GM12878 (cell line): ENCODE results near the gene LY6G6D. TPM values are rescaled to one million over a fixed set of nuclear protein-coding genes. Genes with fewer than 3 reads are reported as not detected.
A peak's percentile ranks its signal among the peaks of the same experiment; 100 is the strongest.

Experiments
- BCL11A ChIP-seq: IDR thresholded peaks from 2 replicates; pipeline ENCODE4 v1.6.1; 2011; ENCODE audit warnings: low read depth, low read length
- CREM ChIP-seq: IDR thresholded peaks from 2 replicates; pipeline ENCODE4 v1.6.1; 2014; ENCODE audit warnings: antibody characterized with exemption, low read depth
- DPF2 ChIP-seq: fragments of 450-650 bp; IDR thresholded peaks from 2 replicates; pipeline ENCODE4 v1.6.1; 2017; ENCODE audit warnings: mild to moderate bottlenecking
- HDAC2 ChIP-seq: fragments of 200-600 bp; sonication (generic); IDR thresholded peaks from 2 replicates; pipeline ENCODE4 v1.6.1; 2017
- IKZF1 ChIP-seq: fragments of 450-650 bp; conservative IDR thresholded peaks from 2 replicates; pipeline ENCODE4 v1.6.1; 2017; ENCODE audit warnings: antibody characterized with exemption, mild to moderate bottlenecking
- LARP7 ChIP-seq: fragments of 450-650 bp; IDR thresholded peaks from 2 replicates; pipeline ENCODE4 v1.6.1; 2017; ENCODE audit warnings: mild to moderate bottlenecking
- MEF2B ChIP-seq: fragments of 450-650 bp; IDR thresholded peaks from 2 replicates; pipeline ENCODE4 v1.6.1; 2018; ENCODE audit warnings: mild to moderate bottlenecking, moderate library complexity; ENCODE audit not compliant: partially characterized antibody, poor library complexity, severe bottlenecking
- NR2F1 ChIP-seq: fragments of 450-650 bp; conservative IDR thresholded peaks from 2 replicates; pipeline ENCODE4 v1.6.1; 2017; ENCODE audit warnings: mild to moderate bottlenecking
- POLR2A ChIP-seq: IDR thresholded peaks from 2 replicates; pipeline ENCODE4 v1.6.1; 2011; ENCODE audit warnings: low read depth, mild to moderate bottlenecking, low read length
- SMAD5 ChIP-seq: IDR thresholded peaks from 2 replicates; pipeline ENCODE4 v1.6.1; 2016; ENCODE audit warnings: antibody characterized with exemption, low read depth
- SMC3 ChIP-seq: IDR thresholded peaks from 2 replicates; pipeline ENCODE4 v1.6.1; 2011; ENCODE audit warnings: low read length, improper control_type of control experiment, borderline replicate concordance
- TCF12 ChIP-seq: IDR thresholded peaks from 2 replicates; pipeline ENCODE4 v1.6.1; 2011; ENCODE audit warnings: low read depth, mild to moderate bottlenecking, low read length
- YBX1 ChIP-seq: fragments of 450-650 bp; IDR thresholded peaks from 2 replicates; pipeline ENCODE4 v1.6.1; 2016; ENCODE audit warnings: antibody characterized with exemption
- ZNF207 ChIP-seq: fragments of 450-650 bp; IDR thresholded peaks from 2 replicates; pipeline ENCODE4 v1.6.1; 2014; ENCODE audit warnings: antibody characterized with exemption, mild to moderate bottlenecking, borderline replicate concordance
- ZNF24 ChIP-seq: fragments of 450-650 bp; IDR thresholded peaks from 2 replicates; pipeline ENCODE4 v1.6.1; 2017; ENCODE audit warnings: antibody characterized with exemption, mild to moderate bottlenecking
- ZNF384 ChIP-seq: IDR thresholded peaks from 2 replicates; pipeline ENCODE4 v1.6.1; 2012; ENCODE audit warnings: low read depth, mild to moderate bottlenecking, low read length, improper control_type of control experiment, borderline replicate concordance
- polyA plus RNA-seq, 11 experiments: library from polyadenylated mRNA; depleted of rRNA in 4 of 11; unstranded in 6 of 11; stranded (reverse) in 5 of 11; fragments of >200 nt; fragmentation: Nextera tagmentation in 4 of 11; fragmentation: Illumina TruSeq in 1 of 11; extraction: Ambion mirVana in 4 of 11; extraction: Trizol in 1 of 11; gene quantifications; 1 replicate in 1 of 11; 2 replicates in 10 of 11; pipeline versions ENCODE4 v1.2.1 to v1.2.3, GENCODE V29; 2011 to 2016; ENCODE audit warnings: inconsistent platforms in 2 of 11, missing spikeins in 2 of 11, low read depth in 1 of 11
- total RNA-seq, 4 experiments: library from RNA; depleted of rRNA in 3 of 4; stranded (reverse); fragments of >200 nt in 3 of 4; fragmentation: Illumina TruSeq in 1 of 4; extraction: Trizol in 1 of 4; gene quantifications; 2 replicates each; pipeline versions ENCODE4 v1.2.1 to v1.2.3, GENCODE V29; 2013 to 2021
- TF ChIP-seq, protein P1 (sequence below): IDR thresholded peaks from 2 replicates; pipeline ENCODE4 v1.6.1; 2012; ENCODE audit warnings: improper control_type of control experiment, low read depth, low read length; ENCODE audit not compliant: insufficient replicate concordance
- TF ChIP-seq, protein P2 (sequence below): IDR thresholded peaks from 2 replicates; pipeline ENCODE4 v1.6.1; 2011; ENCODE audit warnings: mild to moderate bottlenecking, low read depth, low read length, moderate library complexity; ENCODE audit not compliant: insufficient replicate concordance
- TF ChIP-seq, protein P3 (sequence below): fragments of 450-650 bp; IDR thresholded peaks from 2 replicates; pipeline ENCODE4 v1.6.1; 2016; ENCODE audit warnings: mild to moderate bottlenecking
- TF ChIP-seq, protein P4 (sequence below): fragments of 450-650 bp; IDR thresholded peaks from 2 replicates; pipeline ENCODE4 v1.6.1; 2017; ENCODE audit warnings: low read depth, mild to moderate bottlenecking, moderate library complexity
- TF ChIP-seq, protein P5 (sequence below): fragments of 450-650 bp; IDR thresholded peaks from 2 replicates; pipeline ENCODE4 v1.6.1; 2014; ENCODE audit warnings: mild to moderate bottlenecking

Gene LY6G6D
- total and polyA plus RNA-seq, 10 of the 15 experiments (the other 5 are each of a cell fraction or from before 2014, with no cell fraction given): not detected

DNA sequence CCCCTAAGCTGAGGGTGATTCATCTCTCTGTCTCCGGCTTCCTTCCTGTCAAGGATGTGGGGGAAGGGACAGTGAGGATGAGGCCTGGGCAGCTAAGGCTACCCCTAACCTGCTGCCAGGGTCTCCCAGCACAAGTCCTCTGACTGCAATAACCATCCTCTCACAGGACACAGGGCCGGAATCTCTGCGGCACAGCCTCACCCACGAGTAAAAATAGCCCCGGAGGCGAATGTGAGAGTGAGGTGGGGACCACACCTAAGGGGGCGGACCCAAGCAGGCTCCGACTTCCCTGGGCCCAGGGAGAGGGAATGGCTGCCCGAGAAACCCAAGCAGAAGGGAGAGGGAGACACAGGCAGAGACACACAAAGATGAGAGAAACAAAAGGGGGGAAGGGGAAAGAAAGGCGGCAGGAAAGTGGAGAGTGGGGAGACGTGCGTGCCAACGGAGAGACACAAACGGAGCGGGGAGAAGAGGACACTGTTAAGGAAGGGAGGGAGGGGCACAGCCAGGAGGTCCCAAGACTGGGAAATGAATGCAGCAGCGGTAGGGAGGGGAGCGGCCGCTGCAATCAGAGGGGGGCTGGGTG lies 19.8 kb downstream of the LY6G6D start (continued):
- TF ChIP-seq, protein P1, sequence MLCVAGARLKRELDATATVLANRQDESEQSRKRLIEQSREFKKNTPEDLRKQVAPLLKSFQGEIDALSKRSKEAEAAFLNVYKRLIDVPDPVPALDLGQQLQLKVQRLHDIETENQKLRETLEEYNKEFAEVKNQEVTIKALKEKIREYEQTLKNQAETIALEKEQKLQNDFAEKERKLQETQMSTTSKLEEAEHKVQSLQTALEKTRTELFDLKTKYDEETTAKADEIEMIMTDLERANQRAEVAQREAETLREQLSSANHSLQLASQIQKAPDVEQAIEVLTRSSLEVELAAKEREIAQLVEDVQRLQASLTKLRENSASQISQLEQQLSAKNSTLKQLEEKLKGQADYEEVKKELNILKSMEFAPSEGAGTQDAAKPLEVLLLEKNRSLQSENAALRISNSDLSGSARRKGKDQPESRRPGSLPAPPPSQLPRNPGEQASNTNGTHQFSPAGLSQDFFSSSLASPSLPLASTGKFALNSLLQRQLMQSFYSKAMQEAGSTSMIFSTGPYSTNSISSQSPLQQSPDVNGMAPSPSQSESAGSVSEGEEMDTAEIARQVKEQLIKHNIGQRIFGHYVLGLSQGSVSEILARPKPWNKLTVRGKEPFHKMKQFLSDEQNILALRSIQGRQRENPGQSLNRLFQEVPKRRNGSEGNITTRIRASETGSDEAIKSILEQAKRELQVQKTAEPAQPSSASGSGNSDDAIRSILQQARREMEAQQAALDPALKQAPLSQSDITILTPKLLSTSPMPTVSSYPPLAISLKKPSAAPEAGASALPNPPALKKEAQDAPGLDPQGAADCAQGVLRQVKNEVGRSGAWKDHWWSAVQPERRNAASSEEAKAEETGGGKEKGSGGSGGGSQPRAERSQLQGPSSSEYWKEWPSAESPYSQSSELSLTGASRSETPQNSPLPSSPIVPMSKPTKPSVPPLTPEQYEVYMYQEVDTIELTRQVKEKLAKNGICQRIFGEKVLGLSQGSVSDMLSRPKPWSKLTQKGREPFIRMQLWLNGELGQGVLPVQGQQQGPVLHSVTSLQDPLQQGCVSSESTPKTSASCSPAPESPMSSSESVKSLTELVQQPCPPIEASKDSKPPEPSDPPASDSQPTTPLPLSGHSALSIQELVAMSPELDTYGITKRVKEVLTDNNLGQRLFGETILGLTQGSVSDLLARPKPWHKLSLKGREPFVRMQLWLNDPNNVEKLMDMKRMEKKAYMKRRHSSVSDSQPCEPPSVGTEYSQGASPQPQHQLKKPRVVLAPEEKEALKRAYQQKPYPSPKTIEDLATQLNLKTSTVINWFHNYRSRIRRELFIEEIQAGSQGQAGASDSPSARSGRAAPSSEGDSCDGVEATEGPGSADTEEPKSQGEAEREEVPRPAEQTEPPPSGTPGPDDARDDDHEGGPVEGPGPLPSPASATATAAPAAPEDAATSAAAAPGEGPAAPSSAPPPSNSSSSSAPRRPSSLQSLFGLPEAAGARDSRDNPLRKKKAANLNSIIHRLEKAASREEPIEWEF: no peak
- no peak for TF ChIP-seq ZNF384
- no peak for TF ChIP-seq ZNF24
- peak; percentile 81; the same call in 1 of the 2 replicates for TF ChIP-seq BCL11A
- TF ChIP-seq POLR2A: peak; percentile 73
- no peak for TF ChIP-seq SMAD5
- TF ChIP-seq HDAC2: no peak
- TF ChIP-seq, protein P2, sequence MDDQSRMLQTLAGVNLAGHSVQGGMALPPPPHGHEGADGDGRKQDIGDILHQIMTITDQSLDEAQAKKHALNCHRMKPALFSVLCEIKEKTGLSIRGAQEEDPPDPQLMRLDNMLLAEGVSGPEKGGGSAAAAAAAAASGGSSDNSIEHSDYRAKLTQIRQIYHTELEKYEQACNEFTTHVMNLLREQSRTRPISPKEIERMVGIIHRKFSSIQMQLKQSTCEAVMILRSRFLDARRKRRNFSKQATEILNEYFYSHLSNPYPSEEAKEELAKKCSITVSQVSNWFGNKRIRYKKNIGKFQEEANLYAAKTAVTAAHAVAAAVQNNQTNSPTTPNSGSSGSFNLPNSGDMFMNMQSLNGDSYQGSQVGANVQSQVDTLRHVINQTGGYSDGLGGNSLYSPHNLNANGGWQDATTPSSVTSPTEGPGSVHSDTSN: peak; percentile 84
- no peak for TF ChIP-seq YBX1
- TF ChIP-seq, protein P3, sequence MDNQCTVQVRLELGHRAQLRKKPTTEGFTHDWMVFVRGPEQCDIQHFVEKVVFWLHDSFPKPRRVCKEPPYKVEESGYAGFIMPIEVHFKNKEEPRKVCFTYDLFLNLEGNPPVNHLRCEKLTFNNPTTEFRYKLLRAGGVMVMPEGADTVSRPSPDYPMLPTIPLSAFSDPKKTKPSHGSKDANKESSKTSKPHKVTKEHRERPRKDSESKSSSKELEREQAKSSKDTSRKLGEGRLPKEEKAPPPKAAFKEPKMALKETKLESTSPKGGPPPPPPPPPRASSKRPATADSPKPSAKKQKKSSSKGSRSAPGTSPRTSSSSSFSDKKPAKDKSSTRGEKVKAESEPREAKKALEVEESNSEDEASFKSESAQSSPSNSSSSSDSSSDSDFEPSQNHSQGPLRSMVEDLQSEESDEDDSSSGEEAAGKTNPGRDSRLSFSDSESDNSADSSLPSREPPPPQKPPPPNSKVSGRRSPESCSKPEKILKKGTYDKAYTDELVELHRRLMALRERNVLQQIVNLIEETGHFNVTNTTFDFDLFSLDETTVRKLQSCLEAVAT: peak; percentile 60; the same call in 1 of the 2 replicates
- TF ChIP-seq TCF12: no peak
- TF ChIP-seq DPF2: 0 out of 2 replicates have a peak, but pooled peaks have one; percentile 61
- TF ChIP-seq, protein P4, sequence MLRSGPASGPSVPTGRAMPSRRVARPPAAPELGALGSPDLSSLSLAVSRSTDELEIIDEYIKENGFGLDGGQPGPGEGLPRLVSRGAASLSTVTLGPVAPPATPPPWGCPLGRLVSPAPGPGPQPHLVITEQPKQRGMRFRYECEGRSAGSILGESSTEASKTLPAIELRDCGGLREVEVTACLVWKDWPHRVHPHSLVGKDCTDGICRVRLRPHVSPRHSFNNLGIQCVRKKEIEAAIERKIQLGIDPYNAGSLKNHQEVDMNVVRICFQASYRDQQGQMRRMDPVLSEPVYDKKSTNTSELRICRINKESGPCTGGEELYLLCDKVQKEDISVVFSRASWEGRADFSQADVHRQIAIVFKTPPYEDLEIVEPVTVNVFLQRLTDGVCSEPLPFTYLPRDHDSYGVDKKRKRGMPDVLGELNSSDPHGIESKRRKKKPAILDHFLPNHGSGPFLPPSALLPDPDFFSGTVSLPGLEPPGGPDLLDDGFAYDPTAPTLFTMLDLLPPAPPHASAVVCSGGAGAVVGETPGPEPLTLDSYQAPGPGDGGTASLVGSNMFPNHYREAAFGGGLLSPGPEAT: 0 out of 2 replicates have a peak, but pooled peaks have one; percentile 42
- TF ChIP-seq LARP7: peak; percentile 69; the same call in 1 of the 2 replicates
- TF ChIP-seq SMC3: 0 out of 2 replicates have a peak, but pooled peaks have one; percentile 1
- TF ChIP-seq ZNF207: no peak
- TF ChIP-seq CREM: 0 out of 2 replicates have a peak, but pooled peaks have one; percentile 45
- TF ChIP-seq MEF2B: peak; percentile 84
- TF ChIP-seq IKZF1: peak; percentile 70
- TF ChIP-seq, protein P5, sequence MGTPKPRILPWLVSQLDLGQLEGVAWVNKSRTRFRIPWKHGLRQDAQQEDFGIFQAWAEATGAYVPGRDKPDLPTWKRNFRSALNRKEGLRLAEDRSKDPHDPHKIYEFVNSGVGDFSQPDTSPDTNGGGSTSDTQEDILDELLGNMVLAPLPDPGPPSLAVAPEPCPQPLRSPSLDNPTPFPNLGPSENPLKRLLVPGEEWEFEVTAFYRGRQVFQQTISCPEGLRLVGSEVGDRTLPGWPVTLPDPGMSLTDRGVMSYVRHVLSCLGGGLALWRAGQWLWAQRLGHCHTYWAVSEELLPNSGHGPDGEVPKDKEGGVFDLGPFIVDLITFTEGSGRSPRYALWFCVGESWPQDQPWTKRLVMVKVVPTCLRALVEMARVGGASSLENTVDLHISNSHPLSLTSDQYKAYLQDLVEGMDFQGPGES: no peak
- peak; percentile 73; the same call in 1 of the 2 replicates for TF ChIP-seq NR2F1
